Hepatocyte (in vitro differentiated cells): Measurements from ENCODE around the gene RABGAP1L.

Experiments
- CTCF ChIP-seq: fragments of 200-600 bp; sonication (generic); IDR thresholded peaks from 2 replicates; pipeline ENCODE4 v1.5.1; 2016; ENCODE audit warnings: antibody characterized with exemption, mild to moderate bottlenecking; ENCODE audit not compliant: poor library complexity
- EZH2 ChIP-seq: fragments of 200-600 bp; sonication (generic); IDR thresholded peaks from 2 replicates; pipeline ENCODE4 v1.6.1; 2016; ENCODE audit warnings: antibody characterized with exemption, mild to moderate bottlenecking, borderline replicate concordance
- EZH2phosphoT487 ChIP-seq: fragments of 200-600 bp; sonication (generic); IDR thresholded peaks from one replicate; pipeline ENCODE4 v1.6.1; 2018; ENCODE audit warnings: antibody characterized with exemption, mild to moderate bottlenecking, low read depth, moderate library complexity; ENCODE audit not compliant: unreplicated experiment, severe bottlenecking

- TF ChIP-seq EZH2 (no peak), CTCF (no peak), EZH2phosphoT487 (no peak)
These were observed 306.5 kb downstream of the RABGAP1L start for GRCh38 chr1:174465855-174466254.
